Activated CD4-positive, alpha-beta T cell treated with anti-CD3 and anti-CD28 coated beads, Interleukin-2, amount 10 ng/mL, durations not matched to agents 24 days and 14 days (primary cell): ENCODE results near the gene FNDC3B. TPM values are rescaled to one million over a fixed set of nuclear protein-coding genes. Genes with fewer than 3 reads are reported as not detected.
"Not testable (repeated sequence)": the region's sequence is repeated elsewhere in the genome, so short reads cannot be mapped to it uniquely, and the experiment has no call there.

ENCODE experiments used
- DNase-seq: peaks from one replicate; pipeline ENCODE4 v3.0.0; 2022
- H3K27ac Mint-ChIP-seq: one replicate; pipeline ENCODE4 v1.8.0; 2022; ENCODE audit warnings: mild to moderate bottlenecking, mixed read lengths
- H3K27me3 Mint-ChIP-seq: one replicate; pipeline ENCODE4 v1.8.0; 2022; ENCODE audit warnings: mixed read lengths
- H3K36me3 Mint-ChIP-seq: one replicate; pipeline ENCODE4 v1.8.0; 2022; ENCODE audit warnings: low read depth, mild to moderate bottlenecking, mixed read lengths
- H3K4me1 Mint-ChIP-seq: one replicate; pipeline ENCODE4 v1.8.0; 2021; ENCODE audit warnings: mixed read lengths
- H3K4me3 Mint-ChIP-seq: one replicate; pipeline ENCODE4 v1.8.0; 2022; ENCODE audit warnings: mild to moderate bottlenecking, moderate library complexity, mixed read lengths
- H3K9me3 Mint-ChIP-seq: one replicate; pipeline ENCODE4 v1.8.0; 2021; ENCODE audit warnings: mixed read lengths
- intact Hi-C: fragments of 100-400 bp; cut with micrococcal nuclease; formaldehyde crosslinking; loops from one replicate; pipeline ENCODE4 v1.15.1; 2023
- total RNA-seq: library from RNA; stranded (reverse); gene quantifications from 2 replicates; pipeline ENCODE4 v1.2.3, GENCODE V29; 2022

The FNDC3B gene
- total RNA-seq, 1 donor from 2014 or later = 19.6 TPM

GRCh38 chr3:172040078-172040980 is 951 bp downstream of the FNDC3B start:
- Mint-ChIP-seq H3K9me3 (no peaks in the 10 kb centered on the region), H3K36me3 (peaks cover 1% of the 10 kb centered on the region), H3K27ac (peak overlapping the region; percentile 84), H3K27me3 (peaks cover 3% of the 10 kb centered on the region), H3K4me3 (peak overlapping the region; percentile 87), H3K4me1 (peaks cover 15% of the 10 kb centered on the region)
- peak; percentile 83 for DNase-seq
- intact Hi-C loops = no loop called here

GRCh38 chr3:172040981-172041963 is 1.9 kb downstream of the FNDC3B start:
- Mint-ChIP-seq H3K4me3 (peak overlapping the region; percentile 77), H3K36me3 (peaks cover 3% of the 10 kb centered on the region), H3K27me3 (peaks cover 3% of the 10 kb centered on the region), H3K27ac (peak overlapping the region; percentile 85), H3K4me1 (peaks cover 19% of the 10 kb centered on the region), H3K9me3 (no peaks in the 10 kb centered on the region)
- intact Hi-C loops = no loop called here
- DNase-seq = no peak

- H3K4me1 Mint-ChIP-seq = peaks cover 23% of the 10 kb centered on the region
- H3K4me3 Mint-ChIP-seq = no peak overlapping the region
- intact Hi-C loops = no loop called here
- H3K27ac Mint-ChIP-seq = no peak overlapping the region
- DNase-seq = no peak
- no peaks in the 10 kb centered on the region for H3K9me3 Mint-ChIP-seq
- peaks cover 3% of the 10 kb centered on the region for H3K36me3 Mint-ChIP-seq
- H3K27me3 Mint-ChIP-seq = peaks cover 3% of the 10 kb centered on the region
These were observed 2.8 kb downstream of the FNDC3B start for GRCh38 chr3:172042136-172042662.

GRCh38 chr3:172042663-172043179 is 3.3 kb downstream of the FNDC3B start:
- DNase-seq, H3K9me3 Mint-ChIP-seq, intact Hi-C loops, H3K4me3 Mint-ChIP-seq, H3K27ac Mint-ChIP-seq, H3K27me3 Mint-ChIP-seq, H3K36me3 Mint-ChIP-seq: not testable (repeated sequence)
- peaks cover 25% of the 10 kb centered on the region for H3K4me1 Mint-ChIP-seq

- DNase-seq = no peak
- Mint-ChIP-seq H3K36me3 (peaks cover 6% of the 10 kb centered on the region), H3K27me3 (peaks cover 3% of the 10 kb centered on the region), H3K4me1 (peaks cover 25% of the 10 kb centered on the region), H3K9me3 (no peaks in the 10 kb centered on the region), H3K27ac (no peak overlapping the region), H3K4me3 (no peak overlapping the region)
- intact Hi-C loops = no loop called here
These were observed 3.9 kb downstream of the FNDC3B start for GRCh38 chr3:172043233-172043632.

GRCh38 chr3:172043766-172044165 is 4.4 kb downstream of the FNDC3B start:
- Mint-ChIP-seq H3K27ac (no peak overlapping the region), H3K27me3 (peaks cover 3% of the 10 kb centered on the region), H3K9me3 (no peaks in the 10 kb centered on the region), H3K4me1 (peaks cover 25% of the 10 kb centered on the region), H3K4me3 (no peak overlapping the region), H3K36me3 (peaks cover 7% of the 10 kb centered on the region)
- no peak for DNase-seq
- intact Hi-C loops = no loop called here

GRCh38 chr3:172044833-172045585 is 5.6 kb downstream of the FNDC3B start:
- peaks cover 3% of the 10 kb centered on the region for H3K27me3 Mint-ChIP-seq
- peaks cover 16% of the 10 kb centered on the region for H3K36me3 Mint-ChIP-seq
- H3K4me1 Mint-ChIP-seq = peaks cover 26% of the 10 kb centered on the region
- intact Hi-C loops = no loop called here
- DNase-seq = no peak
- no peaks in the 10 kb centered on the region for H3K9me3 Mint-ChIP-seq
- H3K4me3 Mint-ChIP-seq = no peak overlapping the region
- H3K27ac Mint-ChIP-seq = no peak overlapping the region

- no peak overlapping the region for H3K4me3 Mint-ChIP-seq
- intact Hi-C loops = loop anchor here (2.0 kb wide), 1 partner anchor 38 kb away; no protein-coding TSS in a partner anchor
- peaks cover 20% of the 10 kb centered on the region for H3K36me3 Mint-ChIP-seq
- H3K27ac Mint-ChIP-seq = peak overlapping the region; percentile 13
- DNase-seq = no peak
- H3K9me3 Mint-ChIP-seq = no peaks in the 10 kb centered on the region
- H3K27me3 Mint-ChIP-seq = peaks cover 1% of the 10 kb centered on the region
- peaks cover 21% of the 10 kb centered on the region for H3K4me1 Mint-ChIP-seq
These were observed 7.0 kb downstream of the FNDC3B start for GRCh38 chr3:172046268-172046915.

- Mint-ChIP-seq H3K4me3 (no peak overlapping the region), H3K36me3 (peaks cover 19% of the 10 kb centered on the region), H3K9me3 (no peaks in the 10 kb centered on the region), H3K4me1 (peaks cover 16% of the 10 kb centered on the region), H3K27me3 (no peaks in the 10 kb centered on the region), H3K27ac (no peak overlapping the region)
- DNase-seq = no peak
- intact Hi-C loops = loop anchor here (2.0 kb wide), 1 partner anchor 37 kb away; no protein-coding TSS in a partner anchor
These were observed 8.3 kb downstream of the FNDC3B start for GRCh38 chr3:172047567-172048115.

GRCh38 chr3:172048599-172048998 is 9.2 kb downstream of the FNDC3B start:
- DNase-seq = no peak
- H3K27me3 Mint-ChIP-seq = no peaks in the 10 kb centered on the region
- no peak overlapping the region for H3K4me3 Mint-ChIP-seq
- no peaks in the 10 kb centered on the region for H3K9me3 Mint-ChIP-seq
- peaks cover 16% of the 10 kb centered on the region for H3K4me1 Mint-ChIP-seq
- no peak overlapping the region for H3K27ac Mint-ChIP-seq
- intact Hi-C loops = no loop called here
- peaks cover 19% of the 10 kb centered on the region for H3K36me3 Mint-ChIP-seq

- intact Hi-C loops = no loop called here
- Mint-ChIP-seq H3K9me3 (no peaks in the 10 kb centered on the region), H3K36me3 (peaks cover 20% of the 10 kb centered on the region)
These were observed 12.1 kb downstream of the FNDC3B start for GRCh38 chr3:172051310-172051956.

GRCh38 chr3:172051957-172052354 is 12.6 kb downstream of the FNDC3B start:
- Mint-ChIP-seq H3K36me3 (peaks cover 24% of the 10 kb centered on the region), H3K4me3 (no peak overlapping the region), H3K27me3 (no peaks in the 10 kb centered on the region), H3K4me1 (peaks cover 23% of the 10 kb centered on the region), H3K27ac (no peak overlapping the region), H3K9me3 (no peaks in the 10 kb centered on the region)
- DNase-seq = no peak
- intact Hi-C loops = no loop called here

More at GRCh38 chr3:172051310-172051956, 12.1 kb downstream of the FNDC3B start:
- H3K4me3 Mint-ChIP-seq = no peak overlapping the region
- H3K4me1 Mint-ChIP-seq = peaks cover 24% of the 10 kb centered on the region
- H3K27ac Mint-ChIP-seq = no peak overlapping the region
- H3K27me3 Mint-ChIP-seq = no peaks in the 10 kb centered on the region
- DNase-seq = no peak
